ENCODE results near the gene CDYL2.
A peak's percentile ranks its signal among the peaks of the same experiment; 100 is the strongest.

Gene CDYL2

GRCh38 chr16:80703131-80704071 lies 101.0 kb downstream of the CDYL2 start:
- Histone ChIP-seq H3K4me1 (ENCODE audit: control insufficient read depth in 1 of 2, insufficient read depth in 2 of 2, low read length in 2 of 2) (peaks cover 11 to 32% of the 10 kb centered on the region in 2 donors), H3K4me3 (ENCODE audit: low read depth in 1 of 2, low read length in 2 of 2) (peak overlapping the region in 1 of 2 donors; percentile 4), H3K9me3 (ENCODE audit: control insufficient read depth in 1 of 2, low read length in 2 of 2) (no peaks in the 10 kb centered on the region), H3K36me3 (ENCODE audit: control insufficient read depth in 1 of 2, insufficient read depth in 2 of 2, low read length in 2 of 2) (peaks cover 0 to 3% of the 10 kb centered on the region in 2 donors), H3K27me3 (ENCODE audit: control insufficient read depth in 1 of 2, insufficient read depth in 2 of 2, low read length in 2 of 2) (no peaks in the 10 kb centered on the region), H3K9ac (ENCODE audit: low read depth in 1 of 2, low read length in 2 of 2) (peak overlapping the region in 1 of 2 donors; percentile 40), H3K27ac (ENCODE audit: low read depth, low read length) (peak overlapping the region; percentile 80)

- peaks cover 11 to 32% of the 10 kb centered on the region in 2 donors for H3K4me1 ChIP-seq (ENCODE audit: control insufficient read depth in 1 of 2, insufficient read depth in 2 of 2, low read length in 2 of 2)
- H3K27ac ChIP-seq (ENCODE audit: low read depth, low read length): no peak overlapping the region
- no peak overlapping the region for H3K9ac ChIP-seq (ENCODE audit: low read depth in 1 of 2, low read length in 2 of 2)
- peaks cover 0 to 3% of the 10 kb centered on the region in 2 donors for H3K36me3 ChIP-seq (ENCODE audit: control insufficient read depth in 1 of 2, insufficient read depth in 2 of 2, low read length in 2 of 2)
- no peaks in the 10 kb centered on the region for H3K9me3 ChIP-seq (ENCODE audit: control insufficient read depth in 1 of 2, low read length in 2 of 2)
- H3K4me3 ChIP-seq (ENCODE audit: low read depth in 1 of 2, low read length in 2 of 2): no peak overlapping the region
- H3K27me3 ChIP-seq (ENCODE audit: control insufficient read depth in 1 of 2, insufficient read depth in 2 of 2, low read length in 2 of 2): no peaks in the 10 kb centered on the region
Observed at GRCh38 chr16:80702696-80703095, 101.7 kb downstream of the CDYL2 start.

GRCh38 chr16:80700558-80700957 lies 103.8 kb downstream of the CDYL2 start:
- H3K9me3 ChIP-seq (ENCODE audit: control insufficient read depth in 1 of 2, low read length in 2 of 2): no peaks in the 10 kb centered on the region
- no peak overlapping the region for H3K4me3 ChIP-seq (ENCODE audit: low read depth in 1 of 2, low read length in 2 of 2)
- no peak overlapping the region for H3K9ac ChIP-seq (ENCODE audit: low read depth in 1 of 2, low read length in 2 of 2)
- H3K36me3 ChIP-seq (ENCODE audit: control insufficient read depth in 1 of 2, insufficient read depth in 2 of 2, low read length in 2 of 2): no peaks in the 10 kb centered on the region
- no peaks in the 10 kb centered on the region for H3K27me3 ChIP-seq (ENCODE audit: control insufficient read depth in 1 of 2, insufficient read depth in 2 of 2, low read length in 2 of 2)
- H3K27ac ChIP-seq (ENCODE audit: low read depth, low read length): no peak overlapping the region
- H3K4me1 ChIP-seq (ENCODE audit: control insufficient read depth in 1 of 2, insufficient read depth in 2 of 2, low read length in 2 of 2): peaks cover 11 to 32% of the 10 kb centered on the region in 2 donors

GRCh38 chr16:80695020-80695419 lies 109.4 kb downstream of the CDYL2 start:
- Histone ChIP-seq H3K9ac (ENCODE audit: low read depth in 1 of 2, low read length in 2 of 2) (no peak overlapping the region), H3K36me3 (ENCODE audit: control insufficient read depth in 1 of 2, insufficient read depth in 2 of 2, low read length in 2 of 2) (no peaks in the 10 kb centered on the region), H3K27ac (ENCODE audit: low read depth, low read length) (no peak overlapping the region), H3K4me1 (ENCODE audit: control insufficient read depth in 1 of 2, insufficient read depth in 2 of 2, low read length in 2 of 2) (peaks cover 0 to 8% of the 10 kb centered on the region in 2 donors), H3K27me3 (ENCODE audit: control insufficient read depth in 1 of 2, insufficient read depth in 2 of 2, low read length in 2 of 2) (no peaks in the 10 kb centered on the region), H3K9me3 (ENCODE audit: control insufficient read depth in 1 of 2, low read length in 2 of 2) (no peaks in the 10 kb centered on the region), H3K4me3 (ENCODE audit: low read depth in 1 of 2, low read length in 2 of 2) (no peak overlapping the region)

- no peak overlapping the region for H3K27ac ChIP-seq (ENCODE audit: low read depth, low read length)
- H3K9me3 ChIP-seq (ENCODE audit: control insufficient read depth in 1 of 2, low read length in 2 of 2): no peaks in the 10 kb centered on the region
- no peaks in the 10 kb centered on the region for H3K27me3 ChIP-seq (ENCODE audit: control insufficient read depth in 1 of 2, insufficient read depth in 2 of 2, low read length in 2 of 2)
- no peaks in the 10 kb centered on the region for H3K36me3 ChIP-seq (ENCODE audit: control insufficient read depth in 1 of 2, insufficient read depth in 2 of 2, low read length in 2 of 2)
- H3K4me3 ChIP-seq (ENCODE audit: low read depth in 1 of 2, low read length in 2 of 2): no peak overlapping the region
- peaks cover 0 to 8% of the 10 kb centered on the region in 2 donors for H3K4me1 ChIP-seq (ENCODE audit: control insufficient read depth in 1 of 2, insufficient read depth in 2 of 2, low read length in 2 of 2)
- H3K9ac ChIP-seq (ENCODE audit: low read depth in 1 of 2, low read length in 2 of 2): no peak overlapping the region
Observed at GRCh38 chr16:80693553-80693952, 110.8 kb downstream of the CDYL2 start.

- Histone ChIP-seq H3K27me3 (ENCODE audit: control insufficient read depth in 1 of 2, insufficient read depth in 2 of 2, low read length in 2 of 2) (no peaks in the 10 kb centered on the region), H3K9me3 (ENCODE audit: control insufficient read depth in 1 of 2, low read length in 2 of 2) (no peaks in the 10 kb centered on the region), H3K36me3 (ENCODE audit: control insufficient read depth in 1 of 2, insufficient read depth in 2 of 2, low read length in 2 of 2) (no peaks in the 10 kb centered on the region), H3K4me1 (ENCODE audit: control insufficient read depth in 1 of 2, insufficient read depth in 2 of 2, low read length in 2 of 2) (peaks cover 0 to 8% of the 10 kb centered on the region in 2 donors), H3K4me3 (ENCODE audit: low read depth in 1 of 2, low read length in 2 of 2) (no peak overlapping the region), H3K9ac (ENCODE audit: low read depth in 1 of 2, low read length in 2 of 2) (no peak overlapping the region), H3K27ac (ENCODE audit: low read depth, low read length) (no peak overlapping the region)
Observed at GRCh38 chr16:80692270-80692669, 112.1 kb downstream of the CDYL2 start.

- Histone ChIP-seq H3K27ac (ENCODE audit: low read depth, low read length) (no peak overlapping the region), H3K4me1 (ENCODE audit: control insufficient read depth in 1 of 2, insufficient read depth in 2 of 2, low read length in 2 of 2) (peaks cover 0 to 8% of the 10 kb centered on the region in 2 donors), H3K27me3 (ENCODE audit: control insufficient read depth in 1 of 2, insufficient read depth in 2 of 2, low read length in 2 of 2) (no peaks in the 10 kb centered on the region), H3K9me3 (ENCODE audit: control insufficient read depth in 1 of 2, low read length in 2 of 2) (no peaks in the 10 kb centered on the region), H3K9ac (ENCODE audit: low read depth in 1 of 2, low read length in 2 of 2) (no peak overlapping the region), H3K36me3 (ENCODE audit: control insufficient read depth in 1 of 2, insufficient read depth in 2 of 2, low read length in 2 of 2) (no peaks in the 10 kb centered on the region), H3K4me3 (ENCODE audit: low read depth in 1 of 2, low read length in 2 of 2) (no peak overlapping the region)
Observed at GRCh38 chr16:80691111-80691741, 113.2 kb downstream of the CDYL2 start.

GRCh38 chr16:80689487-80689886 lies 114.9 kb downstream of the CDYL2 start:
- Histone ChIP-seq H3K36me3 (ENCODE audit: control insufficient read depth in 1 of 2, insufficient read depth in 2 of 2, low read length in 2 of 2) (peaks cover 0 to 4% of the 10 kb centered on the region in 2 donors), H3K9ac (ENCODE audit: low read depth in 1 of 2, low read length in 2 of 2) (no peak overlapping the region), H3K4me1 (ENCODE audit: control insufficient read depth in 1 of 2, insufficient read depth in 2 of 2, low read length in 2 of 2) (no peaks in the 10 kb centered on the region), H3K27ac (ENCODE audit: low read depth, low read length) (no peak overlapping the region), H3K4me3 (ENCODE audit: low read depth in 1 of 2, low read length in 2 of 2) (no peak overlapping the region), H3K27me3 (ENCODE audit: control insufficient read depth in 1 of 2, insufficient read depth in 2 of 2, low read length in 2 of 2) (no peaks in the 10 kb centered on the region), H3K9me3 (ENCODE audit: control insufficient read depth in 1 of 2, low read length in 2 of 2) (no peaks in the 10 kb centered on the region)

- Histone ChIP-seq H3K27ac (ENCODE audit: low read depth, low read length) (no peak overlapping the region), H3K4me3 (ENCODE audit: low read depth in 1 of 2, low read length in 2 of 2) (no peak overlapping the region), H3K9ac (ENCODE audit: low read depth in 1 of 2, low read length in 2 of 2) (no peak overlapping the region), H3K36me3 (ENCODE audit: control insufficient read depth in 1 of 2, insufficient read depth in 2 of 2, low read length in 2 of 2) (peaks cover 0 to 11% of the 10 kb centered on the region in 2 donors), H3K27me3 (ENCODE audit: control insufficient read depth in 1 of 2, insufficient read depth in 2 of 2, low read length in 2 of 2) (no peaks in the 10 kb centered on the region), H3K4me1 (ENCODE audit: control insufficient read depth in 1 of 2, insufficient read depth in 2 of 2, low read length in 2 of 2) (no peaks in the 10 kb centered on the region), H3K9me3 (ENCODE audit: control insufficient read depth in 1 of 2, low read length in 2 of 2) (no peaks in the 10 kb centered on the region)
Observed at GRCh38 chr16:80687606-80688005, 116.8 kb downstream of the CDYL2 start.

GRCh38 chr16:80684906-80685305 lies 119.5 kb downstream of the CDYL2 start:
- Histone ChIP-seq H3K27me3 (ENCODE audit: control insufficient read depth in 1 of 2, insufficient read depth in 2 of 2, low read length in 2 of 2) (no peaks in the 10 kb centered on the region), H3K9me3 (ENCODE audit: control insufficient read depth in 1 of 2, low read length in 2 of 2) (no peaks in the 10 kb centered on the region), H3K4me3 (ENCODE audit: low read depth in 1 of 2, low read length in 2 of 2) (no peak overlapping the region), H3K9ac (ENCODE audit: low read depth in 1 of 2, low read length in 2 of 2) (no peak overlapping the region), H3K36me3 (ENCODE audit: control insufficient read depth in 1 of 2, insufficient read depth in 2 of 2, low read length in 2 of 2) (peaks cover 0 to 11% of the 10 kb centered on the region in 2 donors), H3K4me1 (ENCODE audit: control insufficient read depth in 1 of 2, insufficient read depth in 2 of 2, low read length in 2 of 2) (no peaks in the 10 kb centered on the region), H3K27ac (ENCODE audit: low read depth, low read length) (no peak overlapping the region)
